Stimulated activated CD4-positive, alpha-beta T cell treated with anti-CD3 and anti-CD28 coated beads, TNF-alpha, amount 100 ng/mL, for 4 hours (primary cell): ENCODE measurements around the gene MAX.

Experiments
- DNase-seq, 3 experiments: peaks; one replicate each; pipeline ENCODE4 v3.0.0-alpha.2; 2020; ENCODE audit warnings: low read depth in 3 of 3

MAX gene

DNA sequence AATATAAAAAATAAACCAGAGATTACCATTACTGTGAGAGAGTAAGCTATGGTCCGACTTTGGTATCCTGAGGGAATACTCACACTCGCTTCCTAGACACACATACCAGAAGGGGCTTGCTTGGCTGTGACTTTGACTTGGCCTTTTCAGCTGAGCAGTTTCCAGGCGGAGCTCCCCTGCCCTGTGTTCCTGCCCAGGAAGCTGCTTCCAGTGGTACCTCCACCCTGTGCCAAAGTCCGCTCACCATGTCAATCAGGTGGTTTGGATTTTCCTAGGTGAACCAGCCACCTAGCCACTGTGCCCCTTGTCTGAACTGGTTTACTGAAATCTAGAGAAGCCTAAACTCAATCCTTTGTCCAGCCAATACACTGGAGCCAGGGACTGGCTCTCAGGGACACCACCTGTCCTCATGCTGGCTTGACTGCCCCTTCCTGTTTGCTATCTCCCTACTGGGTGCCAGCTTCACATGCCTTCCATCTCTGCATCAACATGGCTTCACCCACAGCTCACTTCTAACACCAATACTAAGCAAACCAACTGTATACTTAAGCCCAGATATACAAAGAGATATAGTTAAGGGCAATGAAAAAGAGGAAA is 28.6 kb downstream of the MAX start:
- no peak for DNase-seq

DNA sequence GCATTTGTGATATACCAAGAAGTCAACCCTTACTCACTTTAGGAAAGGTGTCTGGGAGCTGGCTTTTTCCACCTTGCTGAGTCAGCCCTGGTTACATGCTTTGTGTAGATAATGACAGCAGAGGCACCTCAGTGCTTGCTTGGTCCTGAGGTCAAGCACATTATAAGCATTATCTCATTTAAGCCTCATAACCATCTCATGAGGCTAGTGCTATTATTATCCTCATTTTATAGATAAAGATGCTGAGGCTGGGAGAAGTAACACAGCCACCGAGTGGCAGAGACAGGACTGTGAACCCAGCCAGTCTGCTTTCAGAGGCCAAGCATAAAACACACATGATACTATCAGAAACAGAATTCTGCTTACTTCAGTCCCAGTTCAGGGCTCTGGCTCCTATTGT is 29.4 kb downstream of the MAX start:
- no peak for DNase-seq

DNA sequence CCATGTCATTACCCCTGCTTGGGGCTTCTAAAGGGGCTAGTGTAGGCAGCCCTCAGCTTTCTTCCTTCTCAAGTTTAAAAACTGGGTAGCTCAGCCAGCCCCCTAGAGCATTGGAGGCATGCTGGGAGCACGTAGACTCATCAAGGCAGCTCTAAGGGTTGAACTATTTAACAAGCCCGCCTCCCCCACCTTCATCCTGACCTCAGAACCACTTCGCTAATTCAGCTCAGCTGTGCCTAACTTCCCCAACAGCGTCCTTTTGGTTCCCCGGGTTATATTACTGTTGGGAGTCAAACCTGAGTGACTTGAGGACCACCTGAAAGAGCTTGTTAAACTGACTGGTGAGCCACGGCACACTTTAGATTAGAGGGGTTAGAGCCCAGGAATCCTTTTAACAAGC is 30.1 kb downstream of the MAX start:
- DNase-seq, result no peak

DNA sequence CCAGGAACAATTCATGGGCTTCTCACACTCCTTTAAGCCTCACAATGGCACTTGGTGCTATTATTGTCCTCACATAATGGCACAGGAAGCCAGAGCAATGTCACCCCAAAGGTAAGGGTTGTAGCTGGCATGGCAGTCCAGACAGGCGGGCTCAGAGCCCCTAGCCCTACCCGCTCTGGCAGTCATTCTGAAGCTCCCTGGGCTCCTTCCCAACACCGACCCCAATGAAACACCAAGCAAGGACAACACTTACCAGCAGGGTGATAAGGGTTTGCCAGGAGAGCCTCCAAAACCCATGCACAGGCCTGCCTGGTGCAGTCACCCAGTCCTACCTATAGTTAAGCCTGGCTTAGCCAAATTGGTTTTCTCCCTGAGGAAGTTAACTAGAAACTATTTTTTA is 30.8 kb downstream of the MAX start:
- no peak for DNase-seq

DNA sequence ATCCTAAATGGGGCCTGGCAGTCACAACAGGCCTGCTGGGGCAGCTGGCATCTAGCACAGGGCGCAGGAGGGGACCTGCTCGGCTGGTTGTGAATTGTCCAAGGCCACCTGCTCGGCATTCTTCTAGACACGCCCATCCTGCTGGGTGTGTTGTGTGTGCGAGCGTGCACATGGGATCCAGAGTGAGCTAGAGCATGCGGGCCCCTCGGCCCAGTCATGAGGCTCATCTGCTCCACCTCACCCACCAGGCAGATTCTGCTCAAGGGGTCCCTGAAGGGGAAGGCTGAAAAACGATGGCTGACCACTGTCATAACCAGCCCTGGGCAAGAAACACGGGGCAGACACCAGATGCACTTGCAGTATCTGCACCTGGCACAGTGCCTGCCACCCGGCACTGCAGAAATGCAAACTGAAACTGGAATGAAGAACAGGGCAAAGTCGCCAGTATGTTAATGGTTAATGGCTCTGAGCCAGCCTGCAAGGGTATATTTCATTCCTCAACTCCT is 31.8 kb downstream of the MAX start:
- no peak for DNase-seq

DNA sequence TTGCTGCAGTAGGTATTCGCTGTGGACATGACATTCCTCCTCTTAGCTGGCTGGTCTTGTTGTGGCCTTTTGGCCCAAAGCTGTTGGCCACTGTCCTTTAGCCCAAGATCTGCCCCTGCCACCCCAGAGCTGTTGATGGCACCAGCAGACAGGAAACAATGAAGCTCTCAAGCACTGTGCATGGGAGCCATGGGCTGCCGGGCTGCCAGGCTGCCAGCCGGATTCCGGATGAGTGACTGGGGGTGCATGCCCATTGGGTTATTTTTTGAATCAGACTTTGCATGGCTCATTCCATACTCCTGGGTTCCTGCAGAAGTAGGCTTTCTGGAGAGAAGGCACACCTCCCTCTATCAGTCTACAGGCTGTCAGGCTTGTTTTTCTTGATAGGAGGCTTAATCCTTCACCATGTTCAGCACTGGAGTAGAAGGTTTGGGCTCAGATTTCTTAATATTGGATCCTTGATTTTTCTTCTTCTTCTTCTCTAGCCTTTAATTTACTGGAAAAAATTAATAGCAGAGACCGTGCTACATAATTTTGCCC is 32.4 kb downstream of the MAX start:
- DNase-seq, result no peak

DNA sequence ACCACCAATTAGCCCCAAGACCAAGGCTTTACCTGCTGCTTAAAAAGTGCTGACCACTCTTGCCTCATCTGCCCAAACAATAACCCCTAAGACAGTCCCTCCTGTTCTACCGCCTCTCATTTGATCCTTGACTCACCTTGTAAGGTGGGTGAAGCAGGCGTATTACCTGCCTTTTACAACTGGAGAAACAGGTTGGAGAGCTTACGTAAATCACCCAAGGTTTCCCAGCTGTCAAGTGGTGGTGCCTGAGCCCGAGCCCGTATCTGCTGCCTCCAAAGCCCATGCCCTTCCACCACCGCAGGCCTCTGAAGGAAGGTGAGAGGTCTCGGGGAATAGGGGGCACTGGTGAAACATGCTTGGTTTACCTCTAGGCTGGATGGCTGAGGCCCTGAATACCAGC is 36.6 kb downstream of the MAX start:
- no peak for DNase-seq

DNA sequence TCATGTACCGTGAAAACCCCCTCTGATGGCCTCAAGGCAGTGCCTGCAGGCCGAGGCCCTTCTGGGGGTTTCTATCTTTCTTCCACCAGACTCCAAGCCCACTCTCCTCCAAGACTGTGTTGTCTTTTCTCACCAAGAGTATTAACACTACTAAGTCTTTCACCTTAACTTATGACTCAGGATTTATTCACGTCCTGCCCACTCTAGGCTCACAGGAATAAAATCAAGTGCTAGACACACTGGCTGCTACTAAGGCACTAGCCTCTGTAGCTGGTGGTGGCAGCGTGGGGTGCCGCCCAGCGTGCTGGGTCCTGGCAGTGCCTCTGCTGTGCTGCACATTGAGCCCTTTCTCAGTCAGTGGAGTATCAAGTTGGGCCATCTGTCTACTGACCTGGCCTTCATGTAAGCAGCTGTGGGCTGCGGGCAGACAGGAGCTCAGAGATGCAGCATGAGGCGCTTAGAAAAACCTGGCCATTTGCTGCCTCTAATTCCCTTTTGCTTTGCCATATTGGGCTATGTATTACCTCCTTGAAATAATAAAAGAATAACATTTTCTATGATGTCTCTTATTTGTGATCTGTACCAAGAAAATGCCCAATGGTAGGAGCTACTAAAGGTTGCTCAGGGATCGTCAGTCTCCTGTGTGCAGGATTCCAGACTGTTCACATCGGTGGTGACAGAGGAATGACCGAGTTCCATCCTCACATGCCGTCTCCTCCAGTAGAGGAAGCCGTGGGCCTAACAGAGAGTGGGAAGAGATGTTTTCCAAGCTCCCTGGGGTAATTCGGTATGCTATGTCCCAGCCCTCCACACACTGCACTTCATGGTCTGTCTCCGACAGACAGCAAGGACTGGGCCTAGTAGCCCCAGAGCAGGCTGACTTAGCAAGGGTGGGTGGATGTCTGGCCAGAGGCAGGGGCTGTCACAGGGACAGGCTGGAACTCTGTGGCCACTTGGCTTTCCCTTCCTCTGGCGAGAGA is 39.9 kb downstream of the MAX start:
- no peak for DNase-seq

DNA sequence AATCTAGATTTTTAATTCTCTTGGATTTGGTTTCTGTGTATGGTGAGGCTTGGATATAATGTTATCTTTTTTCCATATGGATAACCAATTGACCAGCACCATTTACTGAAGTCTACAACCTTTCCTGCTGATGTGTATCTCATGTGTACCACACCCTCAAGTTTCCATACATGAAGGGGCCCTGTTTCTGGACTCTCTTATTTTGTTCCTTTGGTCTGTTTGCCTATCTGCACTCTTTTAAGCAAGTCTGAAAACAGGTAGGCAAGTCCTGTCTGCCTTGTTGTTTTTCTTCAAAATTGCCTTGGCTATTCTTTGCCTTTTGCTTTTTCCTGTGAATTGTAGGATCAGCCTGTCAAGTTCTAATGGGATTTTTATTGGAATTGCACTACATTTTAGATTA is 44.6 kb downstream of the MAX start:
- no peak for DNase-seq

DNA sequence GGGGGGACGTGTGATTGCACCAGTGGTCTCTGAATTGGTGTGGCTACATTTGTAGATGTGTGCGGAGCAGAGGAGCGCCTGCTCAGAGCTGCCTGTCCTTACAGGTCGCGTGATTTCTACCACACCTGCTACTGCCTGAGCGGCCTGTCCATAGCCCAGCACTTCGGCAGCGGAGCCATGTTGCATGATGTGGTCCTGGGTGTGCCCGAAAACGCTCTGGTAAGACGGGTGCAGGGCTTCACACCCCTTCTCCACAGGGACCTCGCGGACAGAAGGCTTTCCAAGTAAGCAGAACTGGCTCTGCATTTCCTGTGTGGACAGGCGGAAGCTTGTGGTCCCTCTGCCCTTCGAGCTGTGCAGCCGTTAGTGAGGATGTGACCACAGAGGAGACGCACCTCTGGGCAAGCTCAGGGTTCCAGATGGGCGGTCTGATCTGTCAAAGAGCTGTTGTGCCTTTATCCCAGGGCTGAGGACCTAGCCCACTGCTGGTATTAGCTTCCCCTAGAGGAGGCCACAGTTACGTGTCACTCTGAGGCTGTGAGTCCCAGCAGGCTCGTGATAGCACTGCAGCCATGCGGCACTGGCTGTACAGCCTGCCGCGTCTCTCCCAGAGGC is 47.7 kb downstream of the MAX start:
- no peak for DNase-seq

DNA sequence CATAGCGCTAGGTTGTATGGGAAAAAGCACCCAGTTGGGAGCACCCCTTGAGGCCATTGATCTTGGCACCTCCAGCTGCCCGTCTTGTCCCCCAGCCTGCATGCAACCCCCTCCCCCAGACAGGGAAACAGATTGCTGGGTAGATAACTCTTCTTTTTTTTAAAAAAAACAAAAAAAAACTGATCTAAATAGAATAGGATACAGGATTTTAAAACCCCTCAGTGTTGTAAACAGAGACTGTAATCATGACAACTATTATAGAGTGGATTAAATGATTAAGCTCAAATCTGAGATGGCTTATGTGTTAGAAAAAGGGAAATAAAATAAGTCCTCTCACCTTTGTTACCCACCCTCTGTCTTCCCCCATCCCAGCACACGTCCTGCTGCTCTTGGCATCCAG is 48.9 kb downstream of the MAX start:
- DNase-seq, result no peak

DNA sequence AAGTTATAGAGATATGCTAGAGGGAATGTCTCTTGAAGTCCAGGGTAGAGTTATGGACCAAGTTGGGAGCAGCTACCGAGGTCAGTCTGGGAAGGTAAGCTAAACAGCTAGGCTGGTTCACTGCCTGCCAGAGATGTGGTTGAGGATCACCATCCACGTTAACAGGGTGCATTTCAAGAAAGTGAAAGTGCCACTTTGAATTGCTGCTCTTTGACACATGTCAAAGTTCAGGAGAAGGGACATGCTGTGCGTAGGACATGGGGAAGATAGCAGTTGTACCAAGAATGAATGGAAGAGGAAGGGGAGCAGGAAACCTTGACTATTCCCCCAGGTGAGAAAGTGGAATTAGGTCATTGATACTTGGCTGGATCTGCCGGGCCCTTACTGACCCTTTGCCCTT is 49.5 kb downstream of the MAX start:
- DNase-seq, result no peak

DNA sequence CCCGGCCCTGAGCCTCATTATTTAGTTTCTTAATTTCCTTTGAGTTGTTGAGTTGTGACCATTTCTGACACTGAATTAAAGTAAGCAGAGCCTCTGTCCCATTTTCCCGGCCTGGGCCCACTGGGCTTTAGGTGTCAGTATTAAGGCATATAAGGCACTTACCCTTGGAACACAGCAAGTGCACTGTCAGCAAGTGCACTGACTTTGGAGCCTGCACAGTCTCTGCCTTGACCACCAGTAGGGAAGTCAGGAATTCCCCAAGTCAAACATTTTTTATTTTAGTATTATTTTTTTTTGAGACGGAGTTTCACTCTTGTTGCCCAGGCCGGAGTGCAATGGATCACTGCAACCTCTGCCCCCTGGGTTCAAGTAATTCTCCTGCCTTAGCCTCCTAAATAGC is 56.6 kb downstream of the MAX start:
- no peak for DNase-seq

DNA sequence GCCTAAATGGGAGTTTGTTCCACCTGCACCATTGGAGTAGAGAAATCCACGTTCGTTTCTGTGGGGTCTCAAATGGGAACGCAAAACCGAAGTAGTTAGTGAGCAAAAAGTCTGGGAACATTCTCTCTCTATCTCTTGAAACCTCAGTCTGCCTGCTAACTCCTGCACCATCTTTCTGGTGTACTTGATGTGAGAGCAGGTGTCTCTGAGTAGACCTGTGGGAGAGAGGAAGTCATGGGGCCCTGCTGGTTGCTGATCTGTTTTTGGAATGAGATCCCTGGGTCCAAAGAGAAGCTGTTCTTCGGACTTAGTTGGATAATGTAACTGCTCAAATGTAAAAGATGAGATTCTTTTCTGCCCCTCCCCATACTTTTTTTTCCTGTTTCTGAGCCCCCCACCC is 57.3 kb downstream of the MAX start:
- DNase-seq, result no peak

DNA sequence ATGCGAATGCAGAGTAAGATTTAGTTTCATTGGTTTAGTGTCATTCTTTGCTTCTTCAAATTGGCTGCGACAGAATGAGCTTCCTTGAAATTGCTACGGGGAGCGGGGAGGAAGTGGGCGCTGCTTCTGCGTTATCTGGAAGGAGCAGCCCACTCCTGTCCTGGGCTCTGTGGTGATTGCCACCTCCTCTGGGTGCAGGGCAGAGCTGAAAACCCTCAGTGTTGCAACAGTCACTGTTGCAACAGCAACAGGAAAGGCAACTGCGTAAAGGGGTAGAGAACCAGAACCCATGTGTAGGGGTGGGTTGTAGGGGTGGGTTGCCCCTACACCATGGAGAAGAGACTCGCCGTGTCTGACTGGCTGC is 57.7 kb downstream of the MAX start:
- no peak for DNase-seq

DNA sequence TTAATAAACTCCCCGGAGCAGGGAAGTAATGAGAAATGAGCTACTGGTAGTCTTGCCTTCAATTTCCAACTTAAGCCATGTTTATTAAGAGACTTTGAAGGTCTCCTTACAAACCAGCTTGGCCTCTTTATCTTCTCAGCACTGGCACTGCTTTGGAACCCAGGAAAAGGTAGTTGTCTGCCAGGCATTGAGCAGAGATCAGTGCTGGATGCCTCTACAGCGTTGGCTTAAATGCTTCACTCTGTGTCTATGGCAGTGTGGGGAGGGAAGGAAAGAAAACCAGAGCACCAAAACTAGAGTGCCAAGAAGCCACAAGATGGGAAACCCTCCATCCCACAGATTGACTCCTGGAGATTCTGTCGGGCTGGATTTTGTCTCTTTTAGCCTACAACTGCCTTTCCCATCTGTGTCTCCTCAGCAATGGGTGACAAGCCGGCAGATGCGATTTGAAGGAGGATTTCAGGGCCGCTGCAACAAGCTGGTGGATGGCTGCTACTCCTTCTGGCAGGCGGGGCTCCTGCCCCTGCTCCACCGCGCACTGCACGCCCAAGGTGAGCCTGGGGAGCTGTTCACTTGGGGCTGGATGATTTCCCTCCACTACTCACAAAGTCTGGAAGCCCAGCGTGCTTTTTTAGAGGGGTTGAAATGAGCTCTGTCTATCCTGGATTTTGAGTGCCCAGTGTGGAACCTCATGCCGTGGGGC is 58.3 kb downstream of the MAX start:
- DNase-seq, result no peak

DNA sequence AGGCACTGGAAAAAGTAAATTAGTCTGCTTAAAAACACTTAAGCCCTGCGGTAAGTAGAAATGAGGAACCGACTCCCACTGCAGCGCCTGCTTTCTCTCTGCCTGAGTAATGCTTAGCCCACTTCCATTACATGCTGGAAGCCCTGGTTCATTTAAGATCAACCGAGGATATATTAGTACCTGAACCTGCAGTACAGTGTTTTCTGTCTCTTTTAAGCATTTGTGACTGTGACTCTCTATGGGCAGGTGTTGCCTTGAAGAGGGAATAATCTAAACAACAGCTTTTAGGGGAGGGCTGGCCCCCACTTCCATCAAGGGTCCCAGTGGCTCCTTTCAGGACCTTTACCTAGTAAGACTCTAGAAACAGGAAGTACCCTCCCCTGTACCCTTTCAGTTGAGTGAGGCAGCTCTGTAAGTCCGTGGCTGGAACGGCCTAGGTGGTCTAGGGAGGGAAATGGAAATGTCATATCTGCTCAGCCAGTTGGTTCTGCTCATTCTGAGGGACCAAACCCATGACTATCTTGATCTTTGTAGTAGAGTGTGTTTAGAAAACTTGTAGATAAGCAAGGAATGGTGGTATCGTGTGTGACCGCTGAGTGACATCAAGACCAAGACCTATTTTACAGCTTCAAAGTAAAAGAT is 59.5 kb downstream of the MAX start:
- no peak for DNase-seq

DNA sequence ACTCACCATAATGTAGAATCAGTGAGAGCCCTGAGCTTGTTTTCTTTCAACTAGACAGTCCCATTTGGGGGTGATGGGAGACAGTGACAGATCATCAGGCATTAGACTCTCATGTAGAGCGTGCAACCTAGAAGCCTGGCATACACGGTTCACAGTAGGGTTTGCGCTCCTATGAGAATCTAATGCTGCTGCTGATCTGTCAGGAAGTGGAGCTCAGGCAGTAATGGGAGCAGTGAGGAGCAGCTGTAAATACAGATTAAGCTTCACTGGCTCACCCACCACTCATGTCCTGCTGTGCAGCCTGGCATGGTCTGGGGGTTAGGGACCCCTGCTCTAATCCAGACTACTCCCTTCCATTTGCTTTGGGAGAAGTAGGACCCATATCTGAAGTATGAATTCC is 60.0 kb downstream of the MAX start:
- no peak for DNase-seq

DNA sequence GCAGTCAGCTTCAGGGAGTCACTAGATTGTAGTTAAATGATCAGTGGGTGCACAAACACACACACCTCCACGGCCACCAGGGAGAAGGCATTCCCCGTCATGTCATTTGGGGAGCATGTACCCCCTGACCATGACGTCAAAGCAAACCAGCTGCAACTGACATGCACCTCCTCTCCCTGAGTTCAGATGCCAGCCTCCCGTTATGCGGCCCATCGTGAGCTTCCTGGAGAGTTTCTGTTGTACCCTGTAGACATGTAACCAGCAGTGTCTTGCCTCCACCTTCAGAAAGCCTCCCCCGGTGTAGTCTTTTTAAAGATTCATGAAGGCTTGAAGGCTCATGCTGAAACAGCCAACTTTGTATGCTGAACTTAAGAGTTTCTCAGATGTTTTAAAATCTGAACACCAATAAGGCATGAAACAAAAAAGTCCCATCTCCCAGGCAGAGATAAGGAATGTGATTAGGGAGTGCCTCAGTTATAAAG is 60.8 kb downstream of the MAX start:
- no peak for DNase-seq

DNA sequence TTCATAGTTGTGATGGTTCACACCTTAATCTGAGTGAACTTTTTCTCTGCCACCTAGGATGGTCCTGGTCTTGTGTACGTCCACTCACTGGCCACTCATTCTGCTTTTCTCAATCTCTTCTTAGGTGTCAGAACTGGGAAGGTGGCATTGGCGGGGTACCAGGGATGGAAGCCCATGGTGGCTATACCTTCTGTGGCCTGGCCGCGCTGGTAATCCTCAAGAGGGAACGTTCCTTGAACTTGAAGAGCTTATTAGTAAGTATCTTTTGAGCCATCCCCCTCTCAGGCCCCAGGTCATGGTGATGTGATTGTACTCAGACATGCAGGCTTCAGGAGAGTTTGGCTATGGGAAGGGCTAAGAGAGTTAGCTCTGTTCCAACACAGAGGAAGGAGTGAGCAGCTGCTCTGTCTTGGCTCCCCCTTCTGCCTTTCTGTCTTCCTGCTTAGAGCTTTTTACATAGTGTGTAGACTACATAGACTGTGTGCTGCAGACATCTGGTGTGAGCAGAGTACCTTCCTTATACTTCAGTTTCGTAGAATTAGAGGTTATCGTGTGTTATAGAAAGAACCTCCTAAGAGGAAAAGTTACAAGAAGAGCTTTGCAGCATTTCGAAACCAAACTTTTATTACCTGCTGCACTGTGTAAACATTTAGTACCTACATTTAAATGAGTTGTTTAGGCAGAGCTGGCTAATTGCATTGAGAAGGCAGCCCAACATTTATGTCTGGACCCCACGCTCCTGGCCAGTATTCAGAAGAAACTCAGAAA is 61.5 kb downstream of the MAX start:
- DNase-seq, result no peak

DNA sequence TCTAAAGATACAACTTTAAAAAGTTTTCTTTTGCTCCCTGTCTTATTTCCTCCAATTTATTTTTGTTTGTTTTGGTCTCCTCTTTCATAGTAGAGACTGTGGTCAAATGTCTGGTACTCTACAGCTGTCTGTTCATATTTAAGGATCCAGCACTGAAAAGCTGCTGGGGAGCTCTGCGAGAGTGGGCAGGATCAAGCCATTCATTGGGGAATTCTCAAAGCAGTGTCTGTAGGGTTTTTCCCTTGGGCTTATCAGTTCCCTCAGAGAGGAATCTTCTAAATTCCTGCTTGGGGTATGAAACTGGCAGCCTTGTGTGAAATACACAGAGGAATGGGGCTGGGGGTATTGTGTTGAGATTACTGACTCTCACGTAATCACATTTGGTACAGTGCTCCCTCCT is 63.4 kb downstream of the MAX start:
- DNase-seq, result no peak
